ENCODE measurements around the gene BMP6.

Gene BMP6

GRCh38 chr6:7859591-7859990 lies 133.7 kb downstream of the BMP6 start:
- H4K20me1 ChIP-seq (ENCODE audit: insufficient read depth, low read length), result no peaks in the 10 kb centered on the region
- H3K9ac ChIP-seq (ENCODE audit: low read depth, low read length), result no peak overlapping the region
- H3K79me2 ChIP-seq (ENCODE audit: insufficient read depth, low read length), result no peaks in the 10 kb centered on the region
- no peaks in the 10 kb centered on the region for H3K36me3 ChIP-seq (ENCODE audit: insufficient read depth, low read length)
- no peak overlapping the region for H3K27ac ChIP-seq (ENCODE audit: low read length)
- DNase-seq (no peak), ATAC-seq (ENCODE audit: insufficient read depth, low read depth) (no peak)
- no peaks in the 10 kb centered on the region for H3K4me1 ChIP-seq (ENCODE audit: insufficient read depth, low read length)
- no peaks in the 10 kb centered on the region for H3K27me3 ChIP-seq (ENCODE audit: insufficient read depth, low read length, poor library complexity)
- H3K4me2 ChIP-seq (ENCODE audit: insufficient read depth, low read length), result no peak overlapping the region
- no peak overlapping the region for H3K4me3 ChIP-seq (ENCODE audit: low read depth in 1 of 2, low read length in 2 of 2)
- no peaks in the 10 kb centered on the region for H3K9me3 ChIP-seq (ENCODE audit: insufficient read depth, low read length, severe bottlenecking)
- no peak overlapping the region for H2AFZ ChIP-seq (ENCODE audit: low read depth, low read length)
- no peak for TF ChIP-seq EZH2 (IDR thresholded peaks at IDR 0.05; ENCODE audit: borderline replicate concordance, low read depth, low read length, severe bottlenecking)
- TF ChIP-seq, protein P1, sequence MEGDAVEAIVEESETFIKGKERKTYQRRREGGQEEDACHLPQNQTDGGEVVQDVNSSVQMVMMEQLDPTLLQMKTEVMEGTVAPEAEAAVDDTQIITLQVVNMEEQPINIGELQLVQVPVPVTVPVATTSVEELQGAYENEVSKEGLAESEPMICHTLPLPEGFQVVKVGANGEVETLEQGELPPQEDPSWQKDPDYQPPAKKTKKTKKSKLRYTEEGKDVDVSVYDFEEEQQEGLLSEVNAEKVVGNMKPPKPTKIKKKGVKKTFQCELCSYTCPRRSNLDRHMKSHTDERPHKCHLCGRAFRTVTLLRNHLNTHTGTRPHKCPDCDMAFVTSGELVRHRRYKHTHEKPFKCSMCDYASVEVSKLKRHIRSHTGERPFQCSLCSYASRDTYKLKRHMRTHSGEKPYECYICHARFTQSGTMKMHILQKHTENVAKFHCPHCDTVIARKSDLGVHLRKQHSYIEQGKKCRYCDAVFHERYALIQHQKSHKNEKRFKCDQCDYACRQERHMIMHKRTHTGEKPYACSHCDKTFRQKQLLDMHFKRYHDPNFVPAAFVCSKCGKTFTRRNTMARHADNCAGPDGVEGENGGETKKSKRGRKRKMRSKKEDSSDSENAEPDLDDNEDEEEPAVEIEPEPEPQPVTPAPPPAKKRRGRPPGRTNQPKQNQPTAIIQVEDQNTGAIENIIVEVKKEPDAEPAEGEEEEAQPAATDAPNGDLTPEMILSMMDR (IDR thresholded peaks at IDR 0.05; ENCODE audit: borderline replicate concordance, extremely low read depth, low read length, poor library complexity, severe bottlenecking), result no peak

GRCh38 chr6:7865781-7866180 lies 139.9 kb downstream of the BMP6 start:
- no peaks in the 10 kb centered on the region for H3K9me3 ChIP-seq (ENCODE audit: insufficient read depth, low read length, severe bottlenecking)
- H3K79me2 ChIP-seq (ENCODE audit: insufficient read depth, low read length), result no peaks in the 10 kb centered on the region
- ATAC-seq (ENCODE audit: insufficient read depth, low read depth) (no peak), DNase-seq (no peak)
- no peak overlapping the region for H3K9ac ChIP-seq (ENCODE audit: low read depth, low read length)
- no peak overlapping the region for H3K4me2 ChIP-seq (ENCODE audit: insufficient read depth, low read length)
- H3K27ac ChIP-seq (ENCODE audit: low read length), result no peak overlapping the region
- H4K20me1 ChIP-seq (ENCODE audit: insufficient read depth, low read length), result no peaks in the 10 kb centered on the region
- no peak for TF ChIP-seq EZH2 (IDR thresholded peaks at IDR 0.05; ENCODE audit: borderline replicate concordance, low read depth, low read length, severe bottlenecking)
- TF ChIP-seq, protein P1 (IDR thresholded peaks at IDR 0.05; ENCODE audit: borderline replicate concordance, extremely low read depth, low read length, poor library complexity, severe bottlenecking), result no peak
- no peak overlapping the region for H3K4me3 ChIP-seq (ENCODE audit: low read depth in 1 of 2, low read length in 2 of 2)
- no peaks in the 10 kb centered on the region for H3K36me3 ChIP-seq (ENCODE audit: insufficient read depth, low read length)
- H3K4me1 ChIP-seq (ENCODE audit: insufficient read depth, low read length), result no peaks in the 10 kb centered on the region
- H2AFZ ChIP-seq (ENCODE audit: low read depth, low read length), result no peak overlapping the region
- H3K27me3 ChIP-seq (ENCODE audit: insufficient read depth, low read length, poor library complexity), result no peaks in the 10 kb centered on the region

DNA sequence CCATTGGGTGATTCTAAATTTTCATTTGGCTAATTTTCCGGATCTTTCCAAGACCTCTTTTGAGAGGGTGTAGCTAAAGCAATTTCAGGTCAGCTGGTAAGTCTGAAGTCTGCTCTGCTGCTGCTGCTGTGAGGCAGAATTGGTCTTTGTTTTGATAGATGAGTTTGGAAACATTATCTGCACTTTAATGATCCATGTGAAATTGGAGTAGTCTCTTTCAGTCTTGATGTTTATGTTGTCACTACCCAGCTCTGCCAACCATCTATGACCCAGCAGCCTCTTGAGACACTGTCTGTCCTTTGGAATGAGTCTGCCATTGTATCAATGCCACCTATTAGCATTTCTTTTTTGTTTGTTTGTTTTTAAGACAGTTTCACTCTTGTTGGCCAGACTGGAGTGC lies 140.6 kb downstream of the BMP6 start:
- Histone ChIP-seq H3K27ac (ENCODE audit: low read length) (no peak overlapping the region), H3K36me3 (ENCODE audit: insufficient read depth, low read length) (no peaks in the 10 kb centered on the region), H3K27me3 (ENCODE audit: insufficient read depth, low read length, poor library complexity) (no peaks in the 10 kb centered on the region), H3K9ac (ENCODE audit: low read depth, low read length) (no peak overlapping the region), H3K9me3 (ENCODE audit: insufficient read depth, low read length, severe bottlenecking) (no peaks in the 10 kb centered on the region), H4K20me1 (ENCODE audit: insufficient read depth, low read length) (no peaks in the 10 kb centered on the region), H3K79me2 (ENCODE audit: insufficient read depth, low read length) (no peaks in the 10 kb centered on the region), H3K4me1 (ENCODE audit: insufficient read depth, low read length) (no peaks in the 10 kb centered on the region), H2AFZ (ENCODE audit: low read depth, low read length) (no peak overlapping the region), H3K4me3 (ENCODE audit: low read depth in 1 of 2, low read length in 2 of 2) (no peak overlapping the region), H3K4me2 (ENCODE audit: insufficient read depth, low read length) (no peak overlapping the region)
- TF ChIP-seq, protein P1 (IDR thresholded peaks at IDR 0.05; ENCODE audit: borderline replicate concordance, extremely low read depth, low read length, poor library complexity, severe bottlenecking), result no peak
- TF ChIP-seq EZH2 (IDR thresholded peaks at IDR 0.05; ENCODE audit: borderline replicate concordance, low read depth, low read length, severe bottlenecking), result no peak
- ATAC-seq (ENCODE audit: insufficient read depth, low read depth) (no peak), DNase-seq (no peak)

- Histone ChIP-seq H3K9ac (ENCODE audit: low read depth, low read length) (no peak overlapping the region), H3K27me3 (ENCODE audit: insufficient read depth, low read length, poor library complexity) (no peaks in the 10 kb centered on the region), H3K36me3 (ENCODE audit: insufficient read depth, low read length) (no peaks in the 10 kb centered on the region), H3K27ac (ENCODE audit: low read length) (no peak overlapping the region), H2AFZ (ENCODE audit: low read depth, low read length) (no peak overlapping the region), H3K9me3 (ENCODE audit: insufficient read depth, low read length, severe bottlenecking) (peaks cover 3% of the 10 kb centered on the region), H4K20me1 (ENCODE audit: insufficient read depth, low read length) (no peaks in the 10 kb centered on the region), H3K4me3 (ENCODE audit: low read depth in 1 of 2, low read length in 2 of 2) (no peak overlapping the region), H3K4me2 (ENCODE audit: insufficient read depth, low read length) (no peak overlapping the region), H3K79me2 (ENCODE audit: insufficient read depth, low read length) (no peaks in the 10 kb centered on the region), H3K4me1 (ENCODE audit: insufficient read depth, low read length) (no peaks in the 10 kb centered on the region)
- ATAC-seq (ENCODE audit: insufficient read depth, low read depth) (no peak), DNase-seq (no peak)
- TF ChIP-seq, protein P1 (IDR thresholded peaks at IDR 0.05; ENCODE audit: borderline replicate concordance, extremely low read depth, low read length, poor library complexity, severe bottlenecking), result no peak
- no peak for TF ChIP-seq EZH2 (IDR thresholded peaks at IDR 0.05; ENCODE audit: borderline replicate concordance, low read depth, low read length, severe bottlenecking)
Measured at GRCh38 chr6:7868926-7869325, 143.0 kb downstream of the BMP6 start.
